Chondrocyte (in vitro differentiated cells): ENCODE data around the gene LRRC4B. TPM values are rescaled to one million over a fixed set of nuclear protein-coding genes. Genes with fewer than 3 reads are reported as not detected.

Experiments used
- DNase-seq: peaks from one replicate; pipeline ENCODE4 v3.0.0; 2021; ENCODE audit warnings: mixed read lengths, low spot score
- H3K27ac Mint-ChIP-seq: one replicate; pipeline ENCODE4 v1.8.0; 2021; ENCODE audit warnings: mild to moderate bottlenecking, moderate library complexity, mixed read lengths; ENCODE audit not compliant: unreplicated experiment
- H3K27me3 Mint-ChIP-seq: 2 replicates; pipeline ENCODE4 v1.8.0; 2021; ENCODE audit warnings: low read depth, mixed read lengths
- H3K36me3 Mint-ChIP-seq: 2 replicates; pipeline ENCODE4 v1.8.0; 2021; ENCODE audit warnings: low read depth, mixed read lengths
- H3K4me1 Mint-ChIP-seq: 2 replicates; pipeline ENCODE4 v1.8.0; 2021; ENCODE audit warnings: low read depth, mild to moderate bottlenecking, mixed read lengths
- H3K4me3 Mint-ChIP-seq: one replicate; pipeline ENCODE4 v1.8.0; 2021; ENCODE audit warnings: mild to moderate bottlenecking, moderate library complexity, mixed read lengths; ENCODE audit not compliant: unreplicated experiment
- H3K9me3 Mint-ChIP-seq: 2 replicates; pipeline ENCODE4 v1.8.0; 2021; ENCODE audit warnings: low read depth, mixed read lengths
- total RNA-seq: library from RNA; stranded (reverse); gene quantifications from 3 replicates; pipeline ENCODE4 v1.2.1, GENCODE V29; 2021
- TF ChIP-seq, protein P1 (sequence below): fragments of 200-600 bp; sonication (generic); IDR thresholded peaks from 2 replicates; pipeline ENCODE4 v1.5.0; 2021; ENCODE audit warnings: antibody characterized with exemption, mild to moderate bottlenecking, moderate library complexity

Gene LRRC4B
- total RNA-seq, 1 donor from 2014 or later: 0.52 TPM

DNA sequence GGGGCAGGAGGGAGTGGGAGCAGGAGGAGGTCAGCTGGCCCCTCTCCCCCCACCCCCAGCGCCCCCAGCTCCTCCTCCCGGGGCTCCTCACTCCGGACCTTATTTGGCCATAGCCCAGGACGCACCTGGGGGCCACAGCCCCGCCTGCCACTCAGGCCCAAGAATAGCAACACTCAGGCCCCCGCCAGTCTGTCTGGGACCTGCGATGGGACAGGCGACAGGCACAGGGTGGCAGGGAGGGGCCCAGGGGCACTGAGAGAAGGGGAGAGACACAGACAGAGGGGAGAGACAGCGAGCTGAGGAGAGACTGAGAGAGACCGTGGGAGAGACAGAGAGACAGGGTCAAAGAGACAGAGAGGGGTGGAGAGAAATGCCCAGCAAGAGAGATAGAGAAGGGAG is 67.5 kb downstream of the LRRC4B start:
- Mint-ChIP-seq H3K4me3 (no peak overlapping the region), H3K27me3 (peaks cover 5% of the 10 kb centered on the region), H3K36me3 (no peaks in the 10 kb centered on the region), H3K27ac (no peak overlapping the region), H3K9me3 (no peaks in the 10 kb centered on the region), H3K4me1 (no peaks in the 10 kb centered on the region)
- no peak for DNase-seq
- TF ChIP-seq, protein P1, sequence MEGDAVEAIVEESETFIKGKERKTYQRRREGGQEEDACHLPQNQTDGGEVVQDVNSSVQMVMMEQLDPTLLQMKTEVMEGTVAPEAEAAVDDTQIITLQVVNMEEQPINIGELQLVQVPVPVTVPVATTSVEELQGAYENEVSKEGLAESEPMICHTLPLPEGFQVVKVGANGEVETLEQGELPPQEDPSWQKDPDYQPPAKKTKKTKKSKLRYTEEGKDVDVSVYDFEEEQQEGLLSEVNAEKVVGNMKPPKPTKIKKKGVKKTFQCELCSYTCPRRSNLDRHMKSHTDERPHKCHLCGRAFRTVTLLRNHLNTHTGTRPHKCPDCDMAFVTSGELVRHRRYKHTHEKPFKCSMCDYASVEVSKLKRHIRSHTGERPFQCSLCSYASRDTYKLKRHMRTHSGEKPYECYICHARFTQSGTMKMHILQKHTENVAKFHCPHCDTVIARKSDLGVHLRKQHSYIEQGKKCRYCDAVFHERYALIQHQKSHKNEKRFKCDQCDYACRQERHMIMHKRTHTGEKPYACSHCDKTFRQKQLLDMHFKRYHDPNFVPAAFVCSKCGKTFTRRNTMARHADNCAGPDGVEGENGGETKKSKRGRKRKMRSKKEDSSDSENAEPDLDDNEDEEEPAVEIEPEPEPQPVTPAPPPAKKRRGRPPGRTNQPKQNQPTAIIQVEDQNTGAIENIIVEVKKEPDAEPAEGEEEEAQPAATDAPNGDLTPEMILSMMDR: no peak

DNA sequence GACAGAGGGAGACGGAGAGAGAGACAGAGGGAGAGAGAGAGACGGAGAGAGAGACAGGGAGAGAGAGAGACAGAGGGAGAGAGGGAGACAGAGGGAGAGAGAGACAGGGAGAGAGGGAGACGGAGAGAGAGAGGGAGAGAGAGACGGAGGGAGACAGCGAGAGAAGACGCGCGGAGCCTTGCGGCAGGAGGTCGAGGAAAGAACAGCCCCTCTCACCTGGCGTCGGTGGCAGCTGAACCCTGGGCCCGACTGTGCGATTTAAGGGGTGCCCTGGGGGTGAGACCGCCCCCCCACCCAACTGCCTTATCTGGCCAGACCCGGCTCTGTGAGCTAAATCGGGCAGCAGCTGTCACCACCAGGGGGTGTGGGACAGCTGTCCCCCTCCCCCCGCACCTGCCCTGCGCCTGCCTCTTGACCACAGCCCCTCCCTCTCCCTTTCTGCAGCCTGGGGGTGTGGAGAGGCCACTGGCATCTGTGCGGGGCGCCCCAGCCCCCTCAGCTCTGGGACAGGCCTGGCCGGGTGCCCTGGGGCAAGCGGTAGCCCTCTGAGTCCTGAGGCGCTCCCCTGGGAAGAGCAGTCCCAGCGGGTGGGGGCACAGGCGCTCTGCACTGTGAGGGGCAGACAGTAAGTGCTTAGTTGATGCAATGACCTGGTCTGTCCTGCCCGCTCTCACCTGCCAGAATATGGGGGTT is 68.0 kb downstream of the LRRC4B start:
- DNase-seq: peak; percentile 84
- Mint-ChIP-seq H3K36me3 (no peaks in the 10 kb centered on the region), H3K9me3 (no peaks in the 10 kb centered on the region), H3K27me3 (peaks cover 7% of the 10 kb centered on the region), H3K4me1 (no peaks in the 10 kb centered on the region), H3K4me3 (no peak overlapping the region), H3K27ac (no peak overlapping the region)
- TF ChIP-seq, protein P1: peak; percentile 65

DNA sequence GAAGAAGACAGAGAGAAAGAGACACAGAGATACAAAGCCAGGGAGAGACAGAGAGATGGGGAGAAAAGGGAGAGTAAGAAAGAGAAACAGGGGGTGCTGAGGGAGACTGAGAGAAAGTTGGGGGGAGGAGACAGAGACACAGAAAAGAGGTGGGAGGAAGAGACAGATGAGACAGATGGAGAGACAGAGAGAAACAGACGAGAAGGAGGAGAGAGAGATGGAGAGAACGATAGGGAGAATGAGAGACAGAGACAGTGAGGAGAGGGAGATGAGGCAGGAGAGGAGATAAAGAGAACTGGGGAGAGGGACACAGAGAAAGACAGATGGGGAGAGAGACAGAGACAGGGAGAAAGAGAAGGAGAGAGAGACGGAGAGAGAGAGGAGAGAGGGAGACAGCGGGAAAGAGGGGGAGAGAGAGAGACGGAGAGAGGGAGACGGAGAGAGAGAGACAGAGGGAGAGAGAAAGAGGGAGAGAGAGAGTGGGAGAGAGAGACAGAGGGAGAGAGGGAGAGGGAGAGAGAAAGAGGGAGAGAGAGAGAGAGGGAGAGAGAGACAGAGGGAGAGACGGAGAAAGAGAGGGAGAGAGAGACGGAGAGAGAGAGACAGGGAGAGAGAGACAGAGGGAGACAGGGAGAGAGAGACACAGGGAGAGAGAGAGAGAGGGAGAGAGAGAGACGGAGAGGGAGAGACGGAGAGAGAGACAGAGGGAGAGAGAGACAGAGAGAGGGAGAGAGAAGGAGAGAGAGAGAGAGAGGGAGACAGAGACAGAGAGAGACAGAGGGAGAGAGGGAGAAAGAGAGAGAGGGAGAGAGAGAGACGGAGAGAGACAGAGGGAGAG is 69.8 kb downstream of the LRRC4B start:
- TF ChIP-seq, protein P1: no peak
- Mint-ChIP-seq H3K4me1 (no peaks in the 10 kb centered on the region), H3K9me3 (no peaks in the 10 kb centered on the region), H3K27me3 (peaks cover 17% of the 10 kb centered on the region), H3K4me3 (no peak overlapping the region), H3K36me3 (no peaks in the 10 kb centered on the region), H3K27ac (no peak overlapping the region)
- DNase-seq: no peak

DNA sequence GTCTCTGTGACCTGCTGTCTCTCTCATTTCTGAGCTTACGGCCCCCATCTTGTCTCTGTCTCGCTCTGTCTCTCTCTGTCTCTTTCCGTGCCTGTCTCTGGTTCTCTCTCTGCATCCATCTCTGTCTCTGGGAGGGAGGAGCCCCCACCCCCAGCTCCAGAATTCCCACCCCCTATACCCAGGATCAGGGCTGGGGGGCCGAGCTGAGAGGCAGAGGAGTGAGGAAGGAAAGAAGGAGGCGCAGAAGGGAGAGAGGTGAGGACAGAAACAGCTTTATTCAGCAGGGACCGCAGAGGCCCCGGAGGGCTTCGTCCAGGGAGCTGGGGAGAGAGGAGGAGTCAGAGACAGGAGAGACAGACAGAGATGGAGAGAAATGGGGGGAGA is 71.2 kb downstream of the LRRC4B start:
- Mint-ChIP-seq H3K27me3 (peaks cover 22% of the 10 kb centered on the region), H3K27ac (no peak overlapping the region), H3K9me3 (no peaks in the 10 kb centered on the region), H3K36me3 (no peaks in the 10 kb centered on the region), H3K4me3 (no peak overlapping the region), H3K4me1 (peaks cover 2% of the 10 kb centered on the region)
- TF ChIP-seq, protein P1: no peak
- DNase-seq: peak; percentile 46

DNA sequence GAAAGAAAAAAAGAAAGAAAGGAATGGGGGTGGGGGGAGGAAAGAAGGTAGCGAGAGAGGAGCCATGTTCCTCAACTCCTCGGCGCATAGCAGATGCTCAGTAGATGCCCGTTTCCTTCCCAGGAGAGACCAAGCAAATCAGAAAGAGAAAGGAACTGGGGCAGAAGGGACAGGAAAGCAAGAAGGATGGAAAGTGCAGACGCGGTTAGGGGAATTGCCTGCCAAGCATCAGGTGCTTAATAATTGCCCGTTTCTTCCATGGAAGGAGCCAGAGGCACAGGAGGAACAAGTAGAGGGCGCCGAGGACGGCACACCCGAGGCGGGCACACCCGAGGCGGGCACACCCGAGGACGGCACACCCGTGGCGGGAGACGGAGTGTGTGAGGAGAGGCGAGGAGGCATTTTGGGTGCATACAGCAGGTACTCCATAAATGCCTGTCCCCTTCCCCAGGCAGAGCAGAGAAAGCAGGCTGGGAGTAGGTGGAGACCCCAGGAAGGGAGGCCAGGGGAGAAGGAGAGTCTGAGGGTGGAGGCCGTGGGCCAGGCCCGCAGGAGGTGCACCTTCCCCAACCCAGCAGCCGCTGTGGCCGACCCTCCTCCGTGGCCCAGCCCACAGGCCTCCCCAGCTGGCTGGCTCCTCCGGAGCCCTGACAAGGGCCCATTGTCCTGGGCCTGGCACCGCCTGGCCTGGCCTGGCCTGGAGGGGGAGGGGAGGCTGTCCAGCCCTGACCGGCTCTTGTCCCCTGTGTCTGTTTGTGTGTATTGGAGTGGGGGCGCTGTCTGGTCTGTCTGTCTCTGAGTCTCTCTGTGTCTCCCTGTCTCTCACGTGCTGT is 71.8 kb downstream of the LRRC4B start:
- H3K27ac Mint-ChIP-seq: no peak overlapping the region
- peaks cover 8% of the 10 kb centered on the region for H3K4me1 Mint-ChIP-seq
- TF ChIP-seq, protein P1: no peak
- peaks cover 28% of the 10 kb centered on the region for H3K27me3 Mint-ChIP-seq
- no peaks in the 10 kb centered on the region for H3K9me3 Mint-ChIP-seq
- no peaks in the 10 kb centered on the region for H3K36me3 Mint-ChIP-seq
- no peak overlapping the region for H3K4me3 Mint-ChIP-seq
- DNase-seq: peak; percentile 77
